ENCODE measurements around the gene KIF5A. TPM values are rescaled to one million over a fixed set of nuclear protein-coding genes. Genes with fewer than 3 reads are reported as not detected.

The KIF5A gene
- polyA plus RNA-seq, 1 donor = 0.03 TPM

DNA sequence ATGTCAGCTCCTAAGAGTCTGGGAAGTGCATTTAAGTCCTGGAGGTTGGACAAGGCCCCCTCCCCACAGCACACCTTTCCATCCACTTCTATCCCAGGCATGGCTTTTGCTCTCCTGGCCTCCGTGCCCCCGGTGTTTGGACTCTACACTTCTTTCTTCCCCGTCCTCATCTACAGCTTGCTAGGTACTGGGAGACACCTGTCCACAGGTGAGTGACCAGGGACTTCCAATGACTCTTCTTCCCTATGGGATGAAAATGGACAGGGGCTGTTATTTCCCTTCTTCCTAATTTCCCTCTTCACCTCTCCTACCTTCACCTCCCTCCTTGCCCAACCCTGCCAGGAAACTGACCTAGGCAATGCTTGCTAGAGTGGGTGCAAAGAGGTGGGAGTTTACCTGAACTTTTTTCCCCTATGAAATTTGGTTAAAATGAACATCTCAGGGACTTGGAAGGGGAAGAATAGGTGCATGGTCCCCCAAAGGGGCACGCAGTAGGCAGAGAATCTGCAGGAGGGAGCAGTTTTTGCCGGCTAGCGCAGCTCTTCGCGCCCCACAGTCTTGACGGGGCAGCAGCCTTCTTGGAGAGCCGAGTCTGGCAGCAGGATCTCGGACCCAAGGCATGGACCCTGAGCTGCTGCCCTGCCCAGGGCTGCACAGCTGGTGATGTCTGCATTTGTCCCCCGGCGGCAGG lies 70.5 kb downstream of the KIF5A start:
- DNase-seq (ENCODE audit: low read depth) = no peak

DNA sequence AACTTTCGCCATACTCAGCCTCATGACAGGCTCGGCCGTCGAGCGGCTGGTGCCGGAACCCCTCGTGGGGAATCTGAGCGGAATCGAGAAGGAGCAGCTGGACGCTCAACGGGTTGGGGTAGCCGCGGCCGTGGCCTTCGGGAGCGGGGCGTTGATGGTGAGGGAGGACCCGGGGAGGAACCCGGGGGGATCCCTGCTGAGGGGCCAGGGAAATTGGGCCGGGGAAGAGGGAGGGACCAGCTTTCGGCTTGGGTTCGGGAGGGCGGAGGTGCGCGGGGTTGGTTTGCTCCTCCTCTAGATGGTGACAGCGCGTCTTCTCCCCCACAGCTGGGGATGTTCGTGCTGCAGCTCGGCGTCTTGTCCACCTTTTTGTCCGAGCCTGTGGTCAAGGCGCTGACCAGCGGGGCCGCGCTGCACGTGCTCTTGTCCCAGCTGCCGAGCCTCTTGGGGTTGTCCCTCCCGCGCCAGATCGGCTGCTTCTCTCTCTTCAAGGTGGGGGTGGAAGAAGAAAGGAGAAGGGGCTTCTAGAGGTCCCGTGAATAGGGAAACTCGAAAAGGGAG lies 71.2 kb downstream of the KIF5A start:
- no peak for DNase-seq (ENCODE audit: low read depth)

DNA sequence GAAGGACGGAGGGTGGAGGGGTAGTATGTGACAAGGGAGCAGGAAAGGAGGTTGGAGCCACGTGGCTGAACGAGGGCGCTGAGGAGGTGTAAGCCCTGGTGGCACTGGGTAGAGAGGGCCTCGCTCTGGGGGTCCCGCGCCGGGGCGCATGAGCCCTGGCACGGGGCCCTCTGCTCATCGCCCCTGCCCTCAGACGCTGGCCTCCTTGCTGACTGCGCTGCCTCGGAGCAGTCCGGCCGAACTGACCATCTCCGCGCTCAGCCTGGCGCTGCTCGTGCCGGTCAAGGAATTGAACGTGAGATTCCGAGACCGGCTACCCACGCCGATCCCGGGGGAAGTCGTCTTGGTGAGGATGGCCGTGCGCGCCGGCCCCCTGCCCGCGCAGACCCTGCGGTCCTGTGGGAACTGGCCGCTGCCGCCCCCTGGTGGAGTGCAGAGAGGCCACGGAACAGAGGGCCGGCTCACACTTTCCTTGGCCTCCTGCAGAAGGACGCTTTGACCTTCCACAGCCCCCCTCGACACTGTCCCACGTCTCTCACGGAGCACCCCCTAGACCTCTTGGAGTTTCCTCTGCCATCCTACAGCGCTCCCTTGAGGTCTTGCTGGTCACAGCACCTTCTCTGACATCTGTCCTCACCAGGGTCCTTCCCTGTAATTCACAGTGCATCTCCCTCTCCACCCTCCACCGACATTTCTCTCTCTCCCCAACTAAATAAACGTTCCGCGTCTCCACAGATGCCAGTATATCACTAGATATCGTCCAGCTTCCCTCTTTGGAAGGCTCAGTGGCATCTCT lies 71.9 kb downstream of the KIF5A start:
- no peak for DNase-seq (ENCODE audit: low read depth)

DNA sequence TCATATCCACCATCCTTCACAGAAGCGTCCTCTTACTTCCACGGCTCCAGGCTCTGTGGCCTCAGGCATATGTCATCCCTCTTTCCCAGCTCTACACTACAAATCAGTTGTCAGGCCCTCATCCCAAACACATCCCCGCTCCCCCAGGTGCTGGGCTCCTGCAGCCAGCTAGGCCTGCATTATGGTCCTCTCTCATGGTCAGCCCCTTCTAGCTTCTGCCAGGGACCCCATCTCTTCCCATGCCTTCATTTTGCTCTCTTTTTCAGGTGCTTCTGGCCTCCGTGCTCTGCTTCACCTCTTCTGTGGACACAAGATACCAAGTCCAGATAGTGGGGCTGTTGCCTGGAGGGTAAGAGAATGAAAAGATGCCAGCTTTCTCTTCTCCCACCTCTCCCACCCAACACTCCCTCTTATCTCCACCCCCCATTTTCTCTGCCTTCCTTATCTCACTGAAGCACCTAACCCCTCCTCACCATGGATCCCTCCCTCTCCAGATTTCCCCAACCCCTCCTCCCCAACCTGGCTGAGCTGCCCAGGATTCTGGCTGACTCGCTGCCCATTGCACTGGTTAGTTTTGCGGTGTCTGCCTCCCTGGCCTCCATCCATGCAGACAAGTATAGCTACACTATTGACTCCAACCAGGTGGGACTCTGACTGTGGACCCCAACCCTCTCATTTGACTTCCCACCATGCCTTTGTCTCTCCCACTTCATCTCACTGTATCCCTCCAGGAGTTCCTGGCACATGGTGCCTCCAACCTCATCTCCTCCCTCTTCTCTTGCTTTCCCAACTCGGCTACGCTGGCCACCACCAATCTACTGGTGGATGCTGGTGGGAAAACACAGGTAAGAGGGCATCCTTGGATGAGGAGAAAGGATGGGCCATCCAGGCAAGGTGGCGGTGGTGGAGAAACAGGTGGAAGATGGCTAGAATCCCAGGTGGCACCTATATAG lies 72.7 kb downstream of the KIF5A start:
- no peak for DNase-seq (ENCODE audit: low read depth)

DNA sequence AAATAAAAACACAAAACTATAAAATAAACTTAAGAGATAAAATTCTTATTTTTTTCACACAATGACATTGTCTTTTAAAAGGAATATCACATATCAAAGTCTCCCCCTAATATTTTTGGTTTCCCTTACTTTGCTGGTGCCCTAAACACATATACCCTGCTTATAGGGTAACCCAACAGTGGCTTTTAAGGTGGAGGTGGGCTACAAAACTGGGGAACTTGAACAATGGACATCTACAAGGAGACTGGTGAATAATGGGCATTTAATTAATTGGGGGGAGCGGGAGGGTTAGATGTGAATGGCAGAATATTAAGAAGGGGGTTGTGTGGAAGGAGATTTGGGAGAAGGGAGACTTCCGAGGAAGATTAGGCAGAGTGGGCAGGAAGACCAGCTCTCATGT lies 73.5 kb downstream of the KIF5A start:
- no peak for DNase-seq (ENCODE audit: low read depth)

DNA sequence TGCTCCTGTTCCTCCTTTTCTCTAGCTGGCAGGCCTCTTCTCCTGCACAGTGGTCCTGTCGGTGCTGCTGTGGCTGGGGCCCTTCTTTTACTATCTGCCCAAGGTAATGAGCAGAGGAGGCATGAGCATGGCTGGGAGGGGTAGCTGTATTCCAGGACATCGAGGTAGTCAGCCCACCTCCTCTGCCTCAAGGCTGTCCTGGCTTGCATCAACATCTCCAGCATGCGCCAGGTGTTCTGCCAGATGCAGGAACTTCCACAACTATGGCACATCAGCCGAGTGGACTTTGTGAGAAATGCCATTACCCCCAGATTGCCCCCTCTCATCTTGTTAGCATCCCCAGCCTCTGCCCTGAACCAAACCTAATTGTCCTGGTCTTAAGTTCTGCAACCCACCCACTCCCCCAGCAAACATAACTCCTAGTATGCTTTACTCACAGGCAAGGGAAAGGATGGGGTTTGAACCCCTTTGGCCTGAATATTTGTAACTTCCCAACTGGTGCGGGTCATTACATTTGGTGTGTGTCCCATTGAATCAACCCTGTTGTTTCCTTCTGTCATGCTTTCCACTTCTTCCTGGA lies 74.1 kb downstream of the KIF5A start:
- DNase-seq (ENCODE audit: low read depth) = no peak

DNA sequence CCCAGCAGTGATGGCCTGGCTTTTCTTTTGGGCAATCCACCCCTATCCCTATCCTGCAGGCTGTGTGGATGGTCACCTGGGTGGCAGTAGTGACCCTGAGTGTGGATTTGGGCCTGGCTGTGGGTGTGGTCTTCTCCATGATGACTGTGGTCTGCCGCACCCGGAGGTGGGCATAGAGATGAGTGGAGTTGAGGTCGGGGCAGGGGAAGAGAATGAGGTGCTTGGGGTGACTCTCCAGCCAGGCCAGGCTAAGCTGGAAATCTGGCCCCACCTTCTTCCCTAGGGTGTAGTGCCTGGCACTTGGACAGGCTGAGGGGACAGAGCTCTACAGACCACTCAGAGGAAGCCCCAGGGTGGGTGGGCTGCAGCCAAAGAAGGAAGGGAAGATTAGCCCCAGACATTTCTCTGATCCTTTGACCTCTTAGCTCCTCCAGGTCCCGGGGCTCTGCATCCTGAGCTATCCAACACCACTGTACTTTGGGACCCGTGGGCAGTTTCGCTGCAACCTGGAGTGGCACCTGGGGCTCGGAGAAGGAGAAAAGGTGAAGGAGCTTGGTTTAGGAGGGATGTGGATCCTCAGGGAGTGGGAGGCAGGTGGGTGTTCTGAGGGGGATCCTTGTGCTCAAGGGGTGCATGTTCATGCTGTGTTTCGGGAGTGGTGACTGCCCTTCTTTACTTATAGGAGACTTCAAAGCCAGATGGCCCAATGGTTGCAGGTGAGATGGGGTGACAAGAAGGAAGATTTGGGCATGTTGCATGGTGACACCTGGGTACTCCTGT lies 74.8 kb downstream of the KIF5A start:
- no peak for DNase-seq (ENCODE audit: low read depth)

DNA sequence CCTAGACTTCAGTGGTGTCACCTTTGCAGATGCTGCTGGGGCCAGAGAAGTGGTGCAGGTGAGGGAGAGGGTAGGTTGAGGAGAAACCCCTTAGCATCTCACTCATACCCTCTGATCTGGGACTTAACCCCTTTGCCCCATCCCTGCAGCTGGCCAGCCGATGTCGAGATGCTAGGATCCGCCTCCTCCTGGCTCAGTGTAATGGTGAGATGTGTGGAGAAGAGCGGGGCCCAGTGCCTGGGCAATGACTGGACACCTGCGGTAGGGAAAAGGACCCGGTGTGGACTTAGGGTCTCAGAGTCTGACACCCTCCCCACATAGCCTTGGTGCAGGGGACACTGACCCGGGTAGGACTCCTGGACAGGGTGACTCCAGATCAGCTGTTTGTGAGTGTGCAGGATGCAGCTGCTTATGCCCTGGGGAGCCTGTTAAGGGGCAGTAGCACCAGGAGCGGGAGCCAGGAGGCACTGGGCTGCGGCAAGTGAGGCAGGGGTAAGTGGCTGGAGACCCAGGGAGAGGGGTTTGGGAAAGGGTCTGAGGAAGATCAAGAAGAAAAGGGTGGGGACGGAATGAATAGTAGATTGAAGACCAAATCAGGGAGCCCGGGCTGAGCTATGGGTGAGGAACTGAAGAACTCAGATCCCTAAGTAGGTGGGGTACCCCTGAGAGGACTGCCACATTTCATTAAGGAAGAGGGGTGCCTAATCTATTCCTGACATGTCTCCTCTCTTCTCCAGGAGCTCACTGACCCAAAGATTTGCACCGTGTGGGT lies 75.6 kb downstream of the KIF5A start:
- no peak for DNase-seq (ENCODE audit: low read depth)

DNA sequence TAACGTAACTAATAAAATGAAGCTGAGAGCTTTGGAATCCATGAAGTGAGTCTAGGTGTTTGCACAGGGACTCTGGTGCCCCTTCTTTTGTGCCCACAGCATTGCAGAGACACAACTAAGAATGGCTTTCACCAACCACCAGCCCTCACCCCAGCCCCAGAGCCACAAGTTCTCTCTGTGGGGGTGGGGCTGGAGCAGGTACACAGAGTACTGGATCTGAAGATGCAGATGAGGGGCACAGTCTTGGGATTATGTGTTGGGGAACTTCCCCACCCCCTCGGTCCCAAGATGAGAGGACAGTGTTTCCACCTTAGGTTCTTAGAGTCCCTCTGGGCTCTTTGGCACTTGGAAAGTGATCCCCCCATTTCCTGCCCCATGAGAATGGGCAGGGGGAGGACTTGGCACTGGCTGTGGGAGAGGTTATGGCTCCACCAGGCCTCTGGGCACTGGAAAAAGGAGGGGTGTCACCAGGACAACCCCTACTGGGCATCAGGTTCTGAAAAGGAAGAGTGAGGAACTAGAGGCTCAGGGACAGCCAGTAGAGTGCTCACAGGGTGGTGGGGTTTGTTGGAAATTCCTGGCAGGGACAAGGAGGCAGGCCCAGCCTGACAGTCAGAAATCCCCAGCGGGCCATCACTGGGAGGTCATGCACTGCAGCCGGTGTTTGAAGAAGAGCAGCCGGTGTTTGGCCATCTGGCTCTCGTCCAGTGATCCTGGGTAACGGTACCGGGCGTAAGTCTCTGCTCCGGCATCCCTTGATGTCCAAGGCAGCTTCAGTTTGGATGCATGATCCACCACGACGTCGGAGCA lies 76.5 kb downstream of the KIF5A start:
- DNase-seq (ENCODE audit: low read depth) = no peak

DNA sequence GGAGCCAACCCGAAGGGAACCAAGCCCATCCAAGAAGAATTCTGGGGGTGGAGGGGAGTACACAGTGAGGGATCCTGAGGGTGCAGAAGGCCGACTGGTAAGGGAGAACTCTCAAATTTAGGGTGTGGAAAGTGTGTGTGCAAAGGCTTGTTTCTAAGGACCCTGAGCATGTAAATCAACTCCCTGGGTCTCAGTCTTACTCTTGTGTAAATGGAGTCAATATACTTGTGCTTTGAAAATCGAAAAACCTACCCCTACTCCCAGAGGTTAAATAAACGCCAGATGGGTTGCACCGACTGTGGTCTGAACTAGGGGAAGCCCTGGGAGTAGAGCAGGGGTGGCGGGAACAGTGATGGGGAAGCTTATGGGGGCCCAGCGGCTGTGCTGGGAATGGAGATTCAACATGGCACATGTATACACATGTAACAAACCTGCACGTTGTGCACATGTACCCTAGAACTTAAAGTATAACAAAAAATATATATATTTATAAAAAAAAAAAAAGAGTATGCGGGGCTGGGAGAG lies 77.1 kb downstream of the KIF5A start:
- no peak for DNase-seq (ENCODE audit: low read depth)

DNA sequence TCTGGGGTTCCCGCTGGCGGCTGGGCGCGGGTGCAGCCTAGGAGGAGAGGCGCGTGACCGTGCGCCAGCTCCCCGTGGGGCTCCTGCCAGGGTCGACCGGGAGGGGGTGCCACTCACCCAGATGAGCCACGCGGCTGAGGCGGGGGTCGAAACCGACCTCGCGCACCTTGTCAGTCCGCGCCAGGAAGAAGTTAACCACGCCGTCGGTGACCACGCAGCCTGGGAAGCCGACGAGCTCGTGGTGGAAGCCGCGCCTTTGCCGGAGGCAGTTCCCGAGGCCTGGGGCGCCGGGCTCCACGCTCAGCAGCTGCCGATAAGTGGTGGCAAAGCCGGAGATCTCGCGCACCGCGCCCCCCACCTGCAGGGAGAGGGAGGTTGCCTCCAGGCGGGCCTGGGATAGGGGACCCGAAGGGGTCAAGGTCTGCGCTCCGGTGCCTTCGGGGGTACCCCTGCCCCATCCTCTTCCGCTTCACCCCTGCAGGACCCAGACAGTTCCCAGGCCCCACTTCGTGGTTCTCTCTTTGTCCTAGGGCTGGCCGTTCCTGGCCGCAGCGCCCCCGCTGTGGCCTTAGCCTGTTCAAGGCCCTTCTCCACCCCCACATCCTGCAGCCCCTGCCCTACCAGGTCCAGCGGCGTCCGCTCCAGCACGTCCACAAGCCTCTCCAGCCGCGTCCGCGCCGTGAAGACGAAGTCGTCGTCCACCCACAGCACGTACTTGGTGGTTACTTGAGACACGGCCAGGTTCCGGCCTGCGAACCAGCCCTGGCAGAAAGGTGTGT lies 77.8 kb downstream of the KIF5A start:
- no peak for DNase-seq (ENCODE audit: low read depth)

DNA sequence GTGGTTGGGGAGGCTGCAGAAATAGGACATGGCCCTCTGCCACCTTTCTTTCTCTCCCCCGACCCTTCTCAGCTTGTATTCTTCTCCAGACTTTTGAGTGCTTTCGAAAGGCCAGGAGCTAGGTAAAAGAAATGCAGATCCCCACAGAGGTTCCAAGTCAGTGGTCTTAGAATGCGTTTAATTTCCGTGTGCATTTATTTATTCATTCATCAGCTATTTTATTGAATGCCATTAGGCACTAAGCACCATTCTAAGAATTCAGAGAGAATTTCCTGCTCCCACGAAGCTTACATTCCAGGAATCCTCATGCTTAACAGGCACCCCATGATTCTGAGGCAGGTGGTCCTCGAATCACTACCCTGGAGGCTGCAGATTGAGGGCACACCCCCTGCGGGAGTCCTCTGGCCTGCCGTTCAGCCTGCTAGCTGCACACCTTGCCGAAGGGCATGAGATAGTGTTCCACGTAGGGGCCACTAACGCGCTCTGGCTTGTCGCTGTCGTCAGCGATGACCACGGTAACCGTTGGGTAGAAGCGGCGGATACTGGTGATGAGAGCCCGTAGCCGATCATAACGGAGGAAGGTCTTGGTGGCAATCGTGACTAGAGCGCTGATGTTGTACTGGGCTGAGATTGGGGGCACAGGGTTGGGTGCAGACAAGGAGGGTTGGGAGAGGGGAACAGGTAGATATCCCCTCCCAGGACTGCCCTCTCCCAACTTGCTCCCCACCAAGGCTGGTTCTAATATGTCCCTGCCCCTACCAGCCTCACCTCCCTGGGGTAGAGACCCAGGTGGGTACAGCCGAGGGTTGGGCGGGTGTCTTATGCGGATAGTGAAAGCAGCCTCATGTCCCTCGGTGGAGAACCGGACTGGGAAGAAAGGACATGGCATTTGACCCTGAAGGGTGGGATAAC lies 78.7 kb downstream of the KIF5A start:
- no peak for DNase-seq (ENCODE audit: low read depth)

DNA sequence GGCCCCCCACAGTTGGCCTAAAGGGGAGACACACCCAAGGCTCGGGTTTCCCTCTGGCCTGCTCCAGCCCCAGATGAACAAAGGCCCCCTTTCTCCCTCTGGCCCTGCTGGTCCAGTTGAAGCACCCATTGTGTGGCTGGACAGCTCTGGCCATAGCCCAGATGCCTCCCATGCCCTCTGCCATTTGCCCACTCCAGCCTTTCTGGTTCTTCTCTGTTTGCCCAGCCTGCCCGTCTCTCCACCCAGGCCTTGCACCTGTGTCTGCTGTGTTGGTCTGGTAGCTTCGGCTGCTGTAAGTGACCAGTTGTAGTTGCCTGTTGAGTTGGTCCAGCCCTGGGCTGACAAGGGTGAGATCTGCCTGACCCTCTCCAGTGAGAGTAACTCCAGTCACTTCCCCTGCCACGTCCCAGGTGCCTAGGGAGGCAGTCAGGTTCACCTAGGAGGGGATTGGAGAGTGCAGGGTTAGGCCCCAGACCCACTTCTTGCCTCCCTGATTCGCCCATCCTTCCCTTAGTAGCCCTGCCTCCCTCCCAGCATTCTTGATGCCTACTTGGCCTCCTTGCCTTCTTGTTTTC lies 80.1 kb downstream of the KIF5A start:
- no peak for DNase-seq (ENCODE audit: low read depth)

DNA sequence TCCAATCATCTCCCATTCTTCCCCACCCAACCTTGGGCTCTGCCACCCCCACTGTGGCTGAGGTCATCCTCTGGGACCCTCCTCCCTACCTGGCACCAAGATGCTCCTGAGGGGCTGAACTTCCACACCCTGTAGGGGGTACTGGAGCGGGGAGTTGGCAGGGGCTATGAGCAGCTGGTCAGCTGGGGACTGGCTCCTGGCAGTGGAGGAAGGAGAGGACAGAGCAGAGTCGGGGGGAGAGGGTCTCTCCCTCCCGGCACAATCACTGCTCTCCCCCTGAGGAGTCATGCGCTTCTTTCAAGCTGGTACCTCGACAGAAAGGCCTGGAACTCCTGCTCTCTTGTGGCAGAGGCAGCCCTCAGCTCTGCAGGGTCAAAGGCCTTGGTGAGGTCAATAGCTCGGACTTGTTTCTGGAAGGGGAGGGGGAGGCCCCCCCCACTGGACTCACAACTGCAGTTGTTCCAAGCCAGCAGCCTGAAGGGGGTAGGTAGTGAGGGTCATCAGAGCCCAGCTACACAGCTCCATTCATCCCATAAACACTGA lies 81.1 kb downstream of the KIF5A start:
- no peak for DNase-seq (ENCODE audit: low read depth)

DNA sequence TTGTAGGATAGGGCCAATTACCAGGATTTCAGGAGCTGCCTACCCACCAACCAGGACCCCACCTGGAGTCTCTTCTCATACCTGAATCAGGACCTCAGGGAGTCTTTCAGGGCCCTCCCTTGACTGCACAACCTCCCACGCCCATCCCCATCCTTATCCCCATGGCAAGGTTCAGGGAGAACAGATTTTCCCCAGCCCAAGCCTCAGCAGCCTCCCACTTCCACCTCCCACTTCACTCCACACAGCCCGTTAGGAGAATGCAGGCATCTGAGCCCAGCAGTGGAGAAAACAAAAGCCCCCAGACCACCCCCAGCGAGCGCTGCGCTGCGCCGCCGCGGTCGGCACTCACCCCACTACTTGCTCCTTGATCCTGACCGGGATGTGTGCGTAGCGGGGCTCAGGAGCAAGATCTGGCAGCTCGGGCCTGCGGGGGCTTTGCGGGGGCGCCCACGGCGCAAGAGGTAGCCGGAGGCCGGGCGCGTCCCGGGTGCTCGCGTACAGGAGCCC lies 81.8 kb downstream of the KIF5A start:
- no peak for DNase-seq (ENCODE audit: low read depth)

Data from forelimb muscle (tissue), 1 donor.